ENCODE measurements around the gene FKBP2.

Gene FKBP2

DNA sequence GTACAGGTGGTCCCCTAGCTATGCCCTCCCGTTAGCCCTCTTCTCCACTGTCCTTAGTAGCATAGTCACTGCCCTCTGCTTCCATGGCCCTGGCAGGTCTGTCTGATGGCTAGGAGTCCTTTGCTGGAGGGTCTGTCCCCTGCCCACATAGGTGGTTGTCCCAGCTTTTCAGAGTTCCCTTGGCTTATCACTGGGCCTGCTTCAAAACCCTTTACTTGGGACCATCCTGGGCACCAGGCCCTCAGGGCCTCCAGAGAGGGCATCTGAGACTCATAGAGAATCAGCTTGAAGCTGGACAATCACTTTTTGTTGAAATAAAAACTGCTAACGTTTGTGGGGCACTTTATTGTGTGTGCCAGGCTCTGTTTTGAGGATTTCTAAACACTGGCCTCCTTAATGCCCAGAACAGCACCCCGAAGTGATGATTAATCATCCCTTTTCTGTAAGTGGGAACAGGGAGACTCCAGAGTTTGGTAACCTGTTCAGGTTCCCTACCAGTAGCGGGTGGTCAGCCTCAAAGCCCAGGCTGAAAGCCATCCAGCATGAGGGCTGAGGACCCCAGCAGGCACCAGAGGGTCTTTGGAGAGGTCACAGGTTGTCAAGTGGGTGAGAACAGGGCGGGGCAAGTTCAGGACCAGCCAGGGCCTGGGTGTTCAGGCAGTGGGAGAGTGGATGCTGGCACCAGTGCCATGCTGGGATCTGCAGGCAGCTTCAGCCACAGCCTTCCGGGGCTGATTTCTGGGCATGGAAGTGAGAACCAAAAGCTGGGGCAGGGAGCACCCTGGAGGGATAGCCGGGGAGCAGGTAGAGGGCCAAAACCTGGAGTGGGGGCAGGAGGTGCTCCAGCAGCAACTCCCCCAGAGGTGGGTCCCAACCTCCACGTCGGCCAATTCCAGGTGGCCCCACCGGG is 49.7 kb downstream of the FKBP2 start:
- no peak for TF ChIP-seq ZNF274 (IDR thresholded peaks at IDR 0.05; ENCODE audit: low read depth, low read length)
- no peak for TF ChIP-seq SUZ12 (IDR thresholded peaks at IDR 0.05; ENCODE audit: extremely low read depth, insufficient read depth, insufficient read length)
- TF ChIP-seq YY1 (IDR thresholded peaks at IDR 0.05; ENCODE audit: insufficient read depth, insufficient read length), result no peak
- Histone ChIP-seq H3K4me3 (ENCODE audit: insufficient read length, low read depth) (no peak overlapping the region), H3K27me3 (ENCODE audit: insufficient read depth, insufficient read length) (peaks cover 66% of the 10 kb centered on the region), H3K9me3 (ENCODE audit: insufficient read depth, low read length) (no peaks in the 10 kb centered on the region), H3K9ac (ENCODE audit: insufficient read length, low read depth) (peak overlapping the region; percentile 26), H3K4me1 (ENCODE audit: insufficient read depth, insufficient read length) (peaks cover 8% of the 10 kb centered on the region), H3K36me3 (ENCODE audit: insufficient read depth, insufficient read length, low read length) (peaks cover 13% of the 10 kb centered on the region)
- no peak for DNase-seq (ENCODE audit: low read depth, low spot score)

DNA sequence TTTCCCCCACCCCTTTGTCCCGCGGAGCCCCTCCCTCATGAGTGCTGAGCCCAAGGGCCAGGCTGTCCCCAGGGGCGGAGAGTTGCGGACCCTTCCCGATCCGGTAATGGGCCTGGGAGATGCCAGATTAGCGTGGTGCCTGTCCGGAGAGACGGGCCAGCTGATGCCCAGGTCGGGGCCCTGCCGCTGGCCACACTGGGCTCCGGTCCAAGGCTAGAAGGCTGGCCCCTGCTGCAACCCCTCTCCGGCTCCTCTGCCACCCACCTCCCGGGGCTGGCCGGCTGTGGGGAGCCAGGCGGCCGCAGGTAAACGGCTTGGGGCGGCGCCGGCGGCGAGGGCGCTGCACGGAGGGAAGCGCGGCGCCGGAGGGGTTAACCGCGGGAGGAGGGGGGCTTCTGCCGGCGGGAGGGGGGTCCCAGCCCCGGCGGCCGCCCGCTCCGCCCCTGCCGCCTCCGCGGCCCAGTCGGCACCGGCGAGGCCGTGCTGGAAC is 50.4 kb downstream of the FKBP2 start, which contains the start of gene KCNK4:
TSS of gene KCNK4 (plus strand) at position 41 of the 490 bp plus-strand sequence. CDS start 1,717 bp downstream, outside the sequence.
- Histone ChIP-seq H3K4me1 (ENCODE audit: insufficient read depth, insufficient read length) (peaks cover 8% of the 10 kb centered on the region), H3K27me3 (ENCODE audit: insufficient read depth, insufficient read length) (peaks cover 73% of the 10 kb centered on the region)
- DNase-seq (ENCODE audit: low read depth, low spot score), result no peak

DNA sequence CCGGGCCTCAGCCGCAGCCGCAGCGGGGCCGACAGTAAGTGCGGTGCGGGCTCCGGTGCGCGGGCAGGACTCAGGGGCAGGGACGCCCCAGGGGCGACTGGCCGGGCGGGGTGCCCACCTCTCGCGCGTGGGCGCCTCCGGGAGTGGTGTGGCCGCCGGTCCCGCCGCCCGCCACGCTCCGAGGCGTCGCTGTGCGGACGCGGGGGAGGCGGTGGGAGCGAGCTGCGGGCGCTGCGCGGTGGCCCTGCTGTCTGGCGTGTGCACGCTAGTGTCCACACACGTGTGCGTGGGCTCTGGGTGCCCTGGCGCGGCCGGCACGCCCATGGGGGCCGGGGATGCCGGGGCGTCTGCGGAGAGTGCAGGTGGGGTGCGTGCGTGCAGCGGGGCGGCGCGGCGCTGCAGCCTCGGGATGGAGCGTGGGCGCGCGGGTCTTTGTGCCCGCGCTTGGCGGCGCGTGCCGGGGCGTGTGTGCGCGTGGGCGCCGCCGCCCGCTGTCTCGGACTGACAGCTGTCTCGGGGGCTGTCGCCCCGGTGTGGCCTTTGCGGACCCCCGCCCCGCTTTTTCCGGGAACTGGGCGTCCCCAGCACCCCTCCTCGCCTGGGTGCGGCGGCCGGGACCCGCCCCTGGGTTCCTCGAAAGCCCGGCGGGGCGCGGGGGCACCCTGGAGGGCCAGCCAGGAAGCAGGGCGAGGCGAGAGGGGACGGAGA is 51.0 kb downstream of the FKBP2 start:
- peak overlapping the region; percentile 71 for H3K9ac ChIP-seq (ENCODE audit: insufficient read length, low read depth)

More for the DNA sequence above, 50.4 kb downstream of the FKBP2 start, which contains the start of gene KCNK4:
- peak within 1 kb of the TSS; percentile 65 for H3K4me3 ChIP-seq (ENCODE audit: insufficient read length, low read depth)
- peak within 1 kb of the TSS; percentile 71 for H3K9ac ChIP-seq (ENCODE audit: insufficient read length, low read depth)
- TF ChIP-seq YY1 (IDR thresholded peaks at IDR 0.05; ENCODE audit: insufficient read depth, insufficient read length), result no peak
- peak; percentile 88 for TF ChIP-seq SUZ12 (IDR thresholded peaks at IDR 0.05; ENCODE audit: extremely low read depth, insufficient read depth, insufficient read length)
- H3K36me3 ChIP-seq (ENCODE audit: insufficient read depth, insufficient read length, low read length), result peaks cover 13% of the 10 kb centered on the region
- no peaks in the 10 kb centered on the region for H3K9me3 ChIP-seq (ENCODE audit: insufficient read depth, low read length)

DNA sequence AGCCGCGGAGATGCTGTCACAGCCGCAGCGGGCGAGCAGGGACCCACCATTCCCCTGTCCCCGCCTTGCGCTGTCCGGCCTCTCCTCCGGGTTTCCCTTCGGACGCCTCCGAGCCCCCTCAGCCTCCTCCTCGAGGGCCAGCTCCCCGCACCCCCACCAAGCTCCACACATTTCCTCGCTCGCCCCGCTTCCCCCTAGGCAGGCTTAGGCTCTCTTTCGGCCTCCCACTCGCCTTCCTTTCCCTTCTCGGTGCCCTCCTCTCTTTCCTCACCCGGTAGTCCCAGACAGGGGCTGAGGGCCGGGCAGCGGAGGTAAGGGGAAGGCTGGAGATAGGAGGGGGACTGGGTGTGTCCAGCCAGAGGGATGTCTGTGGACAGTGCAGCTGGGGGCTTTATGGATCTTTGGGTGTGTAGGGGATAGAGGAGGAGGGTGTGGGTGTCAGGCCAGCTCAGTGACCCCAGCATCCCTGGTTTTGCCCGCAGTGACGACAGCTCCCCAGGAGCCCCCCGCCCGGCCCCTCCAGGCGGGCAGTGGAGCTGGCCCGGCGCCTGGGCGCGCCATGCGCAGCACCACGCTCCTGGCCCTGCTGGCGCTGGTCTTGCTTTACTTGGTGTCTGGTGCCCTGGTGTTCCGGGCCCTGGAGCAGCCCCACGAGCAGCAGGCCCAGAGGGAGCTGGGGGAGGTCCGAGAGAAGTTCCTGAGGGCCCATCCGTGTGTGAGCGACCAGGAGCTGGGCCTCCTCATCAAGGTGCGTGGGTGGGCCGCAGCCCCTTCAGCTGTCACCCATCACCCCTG is 51.8 kb downstream of the FKBP2 start:
- Histone ChIP-seq H3K4me1 (ENCODE audit: insufficient read depth, insufficient read length) (peaks cover 8% of the 10 kb centered on the region), H3K27me3 (ENCODE audit: insufficient read depth, insufficient read length) (peaks cover 87% of the 10 kb centered on the region), H3K4me3 (ENCODE audit: insufficient read length, low read depth) (peak overlapping the region; percentile 65), H3K36me3 (ENCODE audit: insufficient read depth, insufficient read length, low read length) (peaks cover 10% of the 10 kb centered on the region), H3K9me3 (ENCODE audit: insufficient read depth, low read length) (no peaks in the 10 kb centered on the region), H3K9ac (ENCODE audit: insufficient read length, low read depth) (peak overlapping the region; percentile 71)
- TF ChIP-seq ZNF274 (IDR thresholded peaks at IDR 0.05; ENCODE audit: low read depth, low read length), result no peak
- TF ChIP-seq SUZ12 (IDR thresholded peaks at IDR 0.05; ENCODE audit: extremely low read depth, insufficient read depth, insufficient read length), result no peak
- no peak for TF ChIP-seq YY1 (IDR thresholded peaks at IDR 0.05; ENCODE audit: insufficient read depth, insufficient read length)
- DNase-seq (ENCODE audit: low read depth, low spot score), result no peak

More for the DNA sequence above, 51.0 kb downstream of the FKBP2 start:
- peak; percentile 94 for TF ChIP-seq SUZ12 (IDR thresholded peaks at IDR 0.05; ENCODE audit: extremely low read depth, insufficient read depth, insufficient read length)
- no peak for TF ChIP-seq ZNF274 (IDR thresholded peaks at IDR 0.05; ENCODE audit: low read depth, low read length)
- H3K4me1 ChIP-seq (ENCODE audit: insufficient read depth, insufficient read length), result peaks cover 8% of the 10 kb centered on the region
- H3K27me3 ChIP-seq (ENCODE audit: insufficient read depth, insufficient read length), result peaks cover 79% of the 10 kb centered on the region
- H3K9me3 ChIP-seq (ENCODE audit: insufficient read depth, low read length), result no peaks in the 10 kb centered on the region
- peak overlapping the region; percentile 65 for H3K4me3 ChIP-seq (ENCODE audit: insufficient read length, low read depth)
- H3K36me3 ChIP-seq (ENCODE audit: insufficient read depth, insufficient read length, low read length), result peaks cover 13% of the 10 kb centered on the region
- DNase-seq (ENCODE audit: low read depth, low spot score), result no peak
